HG02970 (cell line): ENCODE data around the gene MAIP1.
A peak's percentile ranks its signal among the peaks of the same experiment; 100 is the strongest.
"Not testable (repeated sequence)": the region's sequence is repeated elsewhere in the genome, so short reads cannot be mapped to it uniquely, and the experiment has no call there.

Experiments
- ATAC-seq: cut with Tn5 transposase; IDR thresholded peaks from one replicate; pipeline ENCODE4 v1.9.1; 2021; ENCODE audit warnings: mild to moderate bottlenecking, moderate library complexity, moderate number of reproducible peaks; ENCODE audit not compliant: unreplicated experiment, low FRiP score

Gene MAIP1, protein sequence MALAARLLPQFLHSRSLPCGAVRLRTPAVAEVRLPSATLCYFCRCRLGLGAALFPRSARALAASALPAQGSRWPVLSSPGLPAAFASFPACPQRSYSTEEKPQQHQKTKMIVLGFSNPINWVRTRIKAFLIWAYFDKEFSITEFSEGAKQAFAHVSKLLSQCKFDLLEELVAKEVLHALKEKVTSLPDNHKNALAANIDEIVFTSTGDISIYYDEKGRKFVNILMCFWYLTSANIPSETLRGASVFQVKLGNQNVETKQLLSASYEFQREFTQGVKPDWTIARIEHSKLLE

DNA sequence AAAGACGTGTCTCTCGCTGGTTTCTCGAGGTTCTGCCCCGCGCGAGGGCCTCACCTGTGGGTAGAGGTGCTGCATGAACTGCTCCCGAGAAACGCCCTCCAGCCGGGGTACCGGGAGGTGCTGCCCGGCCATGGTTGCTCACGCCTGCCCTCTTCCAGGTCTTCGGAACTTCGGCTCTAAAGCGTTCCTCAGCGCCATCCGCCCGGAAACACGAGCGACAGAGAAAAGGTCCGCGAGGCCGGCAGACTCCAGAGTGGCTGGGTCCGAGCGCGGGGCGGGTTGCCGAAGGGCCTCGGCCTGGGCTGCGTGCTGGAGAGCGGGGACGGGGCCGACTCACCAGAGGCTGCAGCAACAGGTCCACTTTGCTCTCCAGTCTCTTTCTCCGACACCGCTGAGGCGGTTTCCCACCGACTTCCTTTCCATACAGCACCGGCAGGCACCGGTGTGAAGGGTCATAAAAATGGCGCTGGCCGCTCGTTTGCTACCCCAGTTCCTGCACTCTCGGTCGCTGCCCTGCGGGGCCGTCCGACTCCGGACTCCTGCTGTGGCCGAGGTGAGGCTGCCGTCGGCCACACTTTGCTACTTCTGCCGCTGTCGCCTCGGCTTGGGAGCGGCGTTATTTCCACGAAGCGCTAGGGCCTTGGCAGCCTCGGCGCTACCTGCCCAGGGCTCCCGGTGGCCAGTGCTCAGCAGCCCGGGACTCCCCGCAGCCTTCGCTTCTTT lies at the start of gene MAIP1, which contains the start of gene TYW5:
Gene MAIP1, plus strand, starts transcription at position 244 of the 723 bp plus-strand sequence. Its CDS starts 217 bp downstream, at position 461.
Gene TYW5, minus strand, starts transcription at position 153 of the 723 bp plus-strand sequence. Its CDS starts 21 bp downstream, at position 132.
- ATAC-seq, result peak; percentile 81

DNA sequence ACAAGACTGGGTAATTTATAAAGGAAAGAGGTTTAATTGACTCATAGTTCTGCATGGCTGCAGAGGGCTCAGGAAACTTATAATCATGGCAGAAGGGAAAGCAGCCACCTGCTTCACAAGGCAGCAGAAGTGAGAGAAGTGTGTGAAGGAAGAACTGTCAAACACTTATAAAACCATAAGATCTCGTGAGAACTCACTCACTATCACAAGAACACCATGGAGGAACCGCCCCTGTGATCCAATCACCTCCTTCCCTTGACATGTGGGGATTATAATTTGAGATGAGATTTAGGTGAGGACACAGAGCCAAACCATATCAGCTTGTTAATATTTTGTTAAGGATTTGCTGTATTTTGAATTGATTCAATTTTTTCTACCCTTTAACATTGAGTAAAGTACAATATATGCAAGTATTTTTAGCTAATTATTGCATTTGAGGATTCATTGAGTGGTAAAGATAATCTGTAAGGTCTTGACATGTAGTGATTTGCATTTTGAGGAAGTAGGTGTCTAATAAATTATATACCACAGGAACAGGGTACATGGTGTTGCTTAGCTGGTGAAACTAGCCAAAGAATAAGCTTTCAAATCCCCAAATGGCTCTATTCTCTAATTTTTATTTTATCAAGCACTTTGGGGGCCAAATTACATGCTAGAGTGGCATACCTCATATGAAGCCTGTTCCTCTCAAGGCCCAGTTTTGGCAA lies 48.2 kb upstream of the MAIP1 start:
- no peak for ATAC-seq

DNA sequence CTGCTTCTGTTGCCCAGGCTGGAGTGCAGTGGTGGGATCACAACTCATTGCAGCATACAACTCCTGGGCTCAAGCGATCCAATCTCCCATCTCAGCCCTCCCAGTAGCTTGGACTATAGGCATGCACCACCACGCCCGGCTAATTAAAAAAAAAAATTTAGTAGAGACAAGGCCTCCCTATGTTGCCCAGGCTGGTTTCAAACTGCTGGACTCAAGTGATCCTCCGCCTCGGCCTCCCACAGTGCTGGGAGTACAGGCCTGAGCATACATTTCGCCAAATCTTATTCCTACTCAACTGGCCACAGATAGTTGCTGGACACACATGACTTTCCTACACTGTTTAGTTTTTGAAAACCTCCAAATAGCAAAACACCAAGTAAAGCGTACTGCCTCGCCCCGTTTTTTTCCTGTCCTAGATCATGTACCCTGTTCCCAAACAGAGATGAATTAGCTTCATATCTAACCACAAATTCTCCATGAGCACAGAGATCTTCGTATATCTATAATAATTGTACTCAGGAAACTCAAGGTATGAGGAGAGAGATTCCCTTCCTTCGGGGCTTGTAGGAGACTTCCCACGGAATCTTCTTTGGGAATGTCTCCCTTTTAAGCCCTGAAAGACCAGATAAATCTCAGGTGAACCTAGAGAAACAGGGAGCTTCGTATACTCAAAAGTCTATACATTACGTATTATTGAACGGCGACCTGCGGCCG lies 44.9 kb upstream of the MAIP1 start:
- ATAC-seq, result no peak

DNA sequence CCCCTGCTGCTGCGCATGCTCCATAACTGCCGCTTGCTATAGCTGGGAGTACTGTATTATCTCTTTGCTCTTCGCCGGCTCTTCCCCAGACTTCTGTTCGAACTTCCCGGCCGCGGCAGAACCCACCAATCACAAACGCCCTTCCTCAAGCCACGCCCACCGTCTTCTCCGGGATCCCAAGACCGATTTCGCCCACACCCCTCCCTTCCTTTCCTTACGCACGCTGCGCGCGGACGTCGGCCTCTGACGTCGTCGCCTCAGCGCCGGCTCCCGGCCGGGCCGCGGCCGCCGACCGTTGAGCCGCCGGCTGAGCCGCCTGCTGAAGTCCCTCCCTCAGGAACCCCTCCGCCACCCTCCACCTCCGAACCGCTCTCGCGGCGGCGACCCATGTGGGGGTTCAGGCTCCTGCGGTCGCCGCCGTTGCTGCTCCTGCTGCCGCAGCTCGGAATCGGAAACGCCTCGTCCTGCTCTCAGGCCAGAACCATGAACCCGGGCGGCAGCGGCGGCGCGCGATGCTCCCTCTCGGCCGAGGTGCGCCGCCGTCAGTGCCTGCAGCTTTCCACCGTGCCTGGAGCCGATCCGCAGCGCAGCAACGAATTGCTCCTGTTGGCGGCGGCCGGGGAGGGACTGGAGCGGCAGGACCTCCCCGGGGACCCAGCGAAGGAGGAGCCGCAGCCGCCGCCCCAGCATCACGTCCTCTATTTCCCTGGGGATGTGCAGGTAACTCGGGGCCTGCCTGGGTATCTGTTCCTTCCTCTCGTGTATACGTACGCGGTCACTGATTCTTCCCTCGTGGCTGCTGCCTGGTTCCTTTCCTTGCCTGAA lies 44.1 kb upstream of the MAIP1 start, which contains the start of gene C2orf69:
Gene C2orf69, plus strand, starts transcription at position 242 of the 825 bp plus-strand sequence. Its CDS starts 146 bp downstream, at position 388.
- peak; percentile 93 for ATAC-seq

DNA sequence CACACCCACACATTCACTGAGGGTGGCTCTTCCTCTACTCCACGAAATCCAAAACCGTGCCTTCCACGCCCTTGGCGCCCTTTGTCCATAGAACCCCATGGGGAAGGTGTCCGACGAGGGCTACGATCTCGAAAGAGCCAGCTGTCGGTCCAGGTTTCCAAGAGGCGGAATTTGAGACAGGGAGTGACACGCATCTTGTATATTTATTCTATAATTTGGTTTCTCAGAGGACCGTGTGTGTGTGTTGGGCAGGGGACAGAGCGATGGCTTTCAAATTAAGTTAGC lies 43.6 kb upstream of the MAIP1 start:
- ATAC-seq, result no peak

DNA sequence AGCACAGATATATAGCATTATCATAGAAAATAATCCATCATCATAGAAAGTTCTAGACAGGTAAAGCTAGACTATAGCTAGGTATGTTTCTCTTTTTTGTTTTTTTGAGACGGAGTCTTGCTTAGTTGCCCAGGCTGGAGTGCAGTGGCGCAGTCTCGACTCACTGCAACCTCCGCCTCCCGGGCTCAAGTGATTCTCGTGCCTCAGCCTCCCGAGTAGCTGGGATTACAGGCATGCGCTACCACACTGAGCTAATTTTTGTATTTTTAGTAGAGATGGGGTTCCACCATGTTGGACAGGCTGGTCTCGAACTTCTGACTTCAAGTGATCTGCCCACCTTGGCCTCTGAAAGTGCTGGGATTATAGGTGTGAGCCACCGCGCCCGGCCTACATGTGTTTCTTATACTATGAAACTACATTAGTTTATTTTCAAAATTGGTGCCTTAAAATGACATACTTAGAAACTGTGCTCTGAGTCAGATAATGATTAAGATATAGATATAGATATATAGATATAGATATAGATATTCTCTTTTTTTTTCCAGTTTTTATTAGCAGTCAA lies 42.7 kb upstream of the MAIP1 start:
- not testable (repeated sequence) for ATAC-seq

DNA sequence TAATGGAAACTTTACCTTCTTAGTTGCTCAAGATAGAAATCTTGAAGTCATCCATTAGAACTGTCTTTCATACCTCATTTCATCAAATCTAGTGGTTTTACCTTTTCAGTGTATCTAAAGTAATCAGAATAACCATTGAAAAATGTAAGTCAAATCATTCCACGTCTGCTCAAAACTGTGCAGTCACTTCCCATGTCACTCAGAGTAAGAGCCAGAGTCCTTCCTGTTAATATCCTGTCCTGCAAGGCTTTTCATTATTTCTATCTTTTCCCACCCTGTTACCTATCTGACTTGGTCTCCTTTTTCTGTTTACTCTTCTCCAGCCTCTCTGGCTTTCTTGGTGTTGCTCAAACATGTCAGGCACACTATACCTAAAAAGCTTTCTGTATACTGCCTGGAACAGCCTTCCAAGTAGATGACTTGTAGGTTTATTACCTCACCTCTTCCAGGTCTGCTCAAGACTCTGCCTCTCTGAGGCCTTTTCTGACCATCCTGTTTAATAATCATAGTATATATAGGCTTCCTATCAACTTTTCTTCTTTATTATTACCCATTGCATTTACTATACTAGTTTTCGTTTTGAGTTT lies 40.9 kb upstream of the MAIP1 start:
- no peak for ATAC-seq

DNA sequence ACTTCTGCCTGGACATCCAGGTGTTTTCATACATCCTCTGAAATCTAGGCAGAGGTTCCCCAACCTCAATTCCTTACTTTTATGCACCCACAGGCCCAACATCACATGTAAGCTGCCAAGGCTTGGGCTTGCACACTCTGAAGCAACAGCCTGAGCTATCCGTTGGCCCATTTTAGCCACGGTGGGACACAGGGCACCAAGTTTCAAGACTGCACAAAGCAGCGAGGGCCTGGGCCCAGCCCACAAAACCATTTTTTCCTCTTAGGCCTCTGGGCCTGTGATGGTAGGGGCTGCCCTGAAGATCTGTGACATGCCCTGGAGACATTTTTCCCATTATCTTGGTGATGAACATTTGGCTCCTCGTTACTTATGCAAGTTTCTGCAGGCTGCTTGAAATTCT lies 38.4 kb upstream of the MAIP1 start:
- ATAC-seq, result no peak

DNA sequence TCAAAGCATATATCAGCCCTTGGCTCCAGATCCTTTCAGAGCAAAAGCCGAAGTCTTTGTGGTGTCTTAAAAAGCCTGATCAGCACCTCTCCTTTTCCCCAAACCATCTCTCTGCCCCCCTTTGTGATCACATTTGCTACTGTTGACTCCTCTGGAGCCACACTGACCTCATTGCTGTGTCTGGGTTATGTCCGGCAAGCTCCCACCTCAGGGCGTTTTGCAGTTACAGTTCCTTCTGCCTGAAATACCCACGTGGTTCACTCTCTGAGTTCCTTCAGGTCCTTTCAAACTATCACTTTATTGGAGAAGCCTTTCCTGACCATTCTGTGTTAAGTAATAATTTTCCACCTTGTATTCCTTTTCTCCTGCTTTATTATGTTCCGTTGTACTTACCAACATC lies 32.5 kb upstream of the MAIP1 start:
- no peak for ATAC-seq

DNA sequence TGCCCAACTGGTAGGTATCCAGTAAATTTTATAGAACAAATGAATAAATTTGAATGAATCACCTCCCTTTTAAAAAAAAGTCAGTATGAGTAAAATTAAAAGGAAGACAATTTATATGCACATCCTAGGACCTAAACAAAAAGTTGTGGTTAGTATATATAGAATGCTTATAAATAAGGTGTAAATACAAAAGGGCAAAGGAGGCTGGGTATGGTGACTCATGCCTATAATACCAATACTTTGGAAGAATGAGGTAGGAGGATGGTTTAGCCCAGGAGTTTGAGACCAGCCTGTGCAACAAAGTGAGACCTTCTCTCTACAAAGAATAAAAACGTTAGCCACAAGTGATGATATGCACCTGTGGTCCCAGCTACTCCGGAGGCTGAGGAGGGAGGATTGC lies 31.5 kb upstream of the MAIP1 start:
- no peak for ATAC-seq

DNA sequence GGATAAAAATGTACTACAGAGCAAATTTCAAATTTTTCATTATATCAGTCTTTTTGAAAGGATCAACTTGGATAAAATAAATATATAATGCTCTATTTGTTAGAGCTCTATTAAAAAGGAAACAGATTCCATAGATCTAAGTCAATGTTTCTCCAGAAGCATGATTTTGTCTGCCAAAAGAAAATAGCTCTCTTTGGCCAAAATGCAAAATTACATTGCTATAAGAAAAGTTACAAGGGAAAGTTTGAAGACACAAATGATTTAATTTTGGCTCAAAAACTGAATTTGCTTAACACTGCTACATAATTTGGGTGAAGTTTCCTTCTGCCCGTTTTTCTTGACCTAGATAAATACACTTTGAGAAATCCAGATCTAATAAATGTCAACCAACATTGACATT lies 28.6 kb upstream of the MAIP1 start:
- no peak for ATAC-seq

DNA sequence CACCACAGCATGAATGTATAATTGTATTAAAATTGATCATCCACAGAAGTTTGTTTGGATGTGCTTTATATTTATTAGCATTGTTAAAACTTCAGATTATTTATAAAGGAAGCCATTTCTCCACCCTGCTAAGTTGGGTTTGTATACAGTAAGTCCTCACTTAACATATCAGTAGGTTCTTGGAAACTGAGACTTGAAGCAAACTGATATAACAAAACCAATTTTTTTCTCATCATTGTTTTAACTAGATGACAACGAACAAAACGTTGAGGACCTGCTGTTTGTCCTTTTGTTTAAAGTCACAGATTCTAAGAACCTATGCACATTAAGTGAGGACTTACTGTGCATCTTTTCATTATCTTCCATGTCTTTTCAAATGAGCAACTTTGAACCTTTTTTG lies 27.2 kb upstream of the MAIP1 start:
- no peak for ATAC-seq

DNA sequence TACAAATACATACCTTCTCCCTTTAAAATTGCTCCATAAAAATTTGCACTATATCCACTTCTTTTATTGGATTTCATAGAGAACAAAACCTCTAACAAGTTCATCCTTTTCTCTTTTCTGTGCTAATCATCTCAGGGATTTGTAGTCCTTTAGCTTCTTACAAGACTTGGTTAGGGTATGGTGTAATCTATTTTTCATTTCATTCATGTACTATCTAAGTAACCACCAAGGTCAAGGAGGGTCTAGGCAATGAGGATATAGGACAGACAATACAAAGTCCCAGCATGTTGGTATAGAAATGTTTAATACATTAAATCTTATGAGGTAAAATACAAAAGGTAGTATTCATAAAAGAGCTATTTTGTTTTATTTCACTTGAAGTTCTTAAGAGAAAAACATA lies 26.8 kb upstream of the MAIP1 start:
- ATAC-seq, result no peak

DNA sequence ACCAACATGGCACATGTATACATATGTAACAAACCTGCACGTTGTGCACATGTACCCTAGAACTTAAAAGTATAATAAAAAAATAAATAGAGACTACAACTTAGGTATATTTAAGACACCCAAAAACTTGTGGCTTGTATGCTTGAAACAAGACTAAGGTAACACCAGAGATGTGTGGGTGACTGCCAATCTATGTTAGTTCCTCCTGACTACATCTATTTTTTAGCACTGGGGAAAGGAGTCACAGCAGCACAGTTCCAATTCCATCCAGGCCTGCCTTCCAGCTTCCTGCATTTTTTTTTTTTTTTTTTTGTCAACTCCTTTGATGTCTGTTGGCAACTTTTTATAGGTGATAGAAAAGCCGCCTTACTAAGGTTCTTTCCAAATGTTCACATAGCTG lies 26.1 kb upstream of the MAIP1 start:
- no peak for ATAC-seq

DNA sequence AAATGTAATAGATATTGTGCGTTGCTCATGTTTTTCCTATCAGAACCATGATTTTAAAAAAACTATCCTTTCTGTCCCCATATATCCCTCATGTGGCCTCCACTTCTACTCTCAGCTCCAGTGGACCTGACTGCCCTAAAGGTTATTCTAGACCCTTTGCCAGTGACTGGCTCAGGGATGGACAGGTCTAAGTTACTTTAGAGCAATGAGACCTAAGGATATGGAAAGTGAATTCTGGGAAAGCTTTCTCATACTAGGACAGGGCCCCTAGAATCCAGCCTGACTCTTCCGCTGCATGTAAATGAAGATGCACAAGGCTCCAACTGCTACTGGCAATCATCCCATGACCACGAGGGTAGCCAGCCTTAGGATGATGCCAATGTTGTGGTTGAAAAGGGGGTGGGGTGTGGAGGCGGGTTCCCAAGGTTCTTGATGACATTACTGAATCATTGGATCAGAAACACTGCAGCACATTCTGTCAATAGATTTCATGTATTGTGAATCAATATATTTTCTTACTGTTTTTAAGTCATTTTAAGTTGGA lies 23.0 kb upstream of the MAIP1 start:
- ATAC-seq, result no peak

DNA sequence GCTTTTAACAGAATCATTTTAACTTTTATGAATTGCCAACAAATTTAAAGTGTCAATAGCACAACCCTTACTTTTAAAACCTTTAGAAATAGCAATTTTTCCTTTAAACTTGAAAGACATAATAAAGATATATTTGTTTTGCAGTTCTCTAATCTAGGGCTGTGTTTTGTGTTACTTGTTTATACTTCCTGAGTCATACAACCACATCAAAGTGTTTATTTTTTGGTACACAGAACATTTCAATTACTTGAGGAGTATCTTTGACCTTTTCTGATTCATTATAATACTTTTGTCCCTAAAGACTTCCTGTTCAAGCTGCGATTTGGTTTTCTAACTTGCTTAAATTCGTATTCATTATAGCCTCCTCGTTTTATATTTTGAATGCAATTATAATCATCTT lies 21.9 kb upstream of the MAIP1 start:
- no peak for ATAC-seq

DNA sequence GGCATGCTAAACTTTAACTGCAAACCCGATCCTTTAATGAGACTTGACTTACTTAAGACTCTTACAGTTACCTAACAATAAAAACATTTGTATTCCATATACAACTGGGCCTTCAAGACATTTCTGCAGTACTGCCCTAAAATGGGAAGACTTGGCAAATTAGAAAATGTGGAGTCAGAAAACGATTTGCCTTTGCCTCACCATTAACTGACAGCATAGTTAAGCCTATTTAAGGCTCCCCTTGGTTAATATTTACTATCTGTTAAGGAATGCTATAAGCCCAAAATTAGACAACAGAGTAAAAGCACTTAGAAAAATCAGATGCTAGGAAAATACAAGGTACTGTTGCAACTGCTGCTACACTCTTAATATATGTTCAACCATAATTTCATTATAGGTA lies 18.8 kb upstream of the MAIP1 start:
- ATAC-seq, result no peak

DNA sequence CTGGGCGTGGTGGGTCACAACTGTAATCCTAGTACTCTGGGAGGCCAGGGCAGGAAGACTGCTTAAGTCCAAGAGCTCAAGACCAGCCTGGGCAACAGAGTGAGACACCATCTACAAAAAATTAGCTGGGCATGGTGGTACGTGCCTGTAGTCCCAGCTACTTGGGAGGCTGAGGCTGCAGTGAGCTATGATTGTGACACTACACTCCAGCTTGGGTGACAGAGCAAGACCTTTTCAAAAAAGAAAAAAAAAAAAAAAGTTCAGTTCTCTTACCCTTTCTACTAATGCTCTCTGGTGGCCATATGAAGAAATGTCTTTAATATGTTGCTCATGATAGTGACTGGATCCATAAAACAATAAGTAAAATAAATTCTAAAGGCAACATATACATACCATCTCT lies 15.0 kb upstream of the MAIP1 start:
- ATAC-seq, result no peak

DNA sequence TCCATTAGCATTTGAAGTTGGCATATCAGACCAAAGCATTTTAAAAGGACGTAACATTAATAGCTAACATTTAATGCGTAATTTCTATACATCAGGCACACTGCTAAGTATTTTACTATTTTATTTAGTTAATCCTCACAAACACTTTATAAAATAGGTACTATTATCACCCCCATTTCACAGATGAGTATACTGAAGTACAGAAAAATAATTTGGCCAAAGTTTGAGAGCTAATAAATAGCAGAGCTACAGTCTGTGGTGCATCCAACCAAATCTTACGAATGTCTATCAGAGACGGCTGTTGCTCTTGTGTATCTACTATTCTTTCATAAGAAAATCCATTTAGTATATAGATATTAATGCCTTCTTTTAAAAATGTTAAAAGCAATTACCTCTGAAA lies 12.0 kb upstream of the MAIP1 start:
- no peak for ATAC-seq
